Liver (tissue), 3 donors: Measurements from ENCODE around the gene HPRT1.

Experiments
- ATF3 ChIP-seq: IDR thresholded peaks from 2 replicates; pipeline ENCODE4 v1.6.1; 2016; ENCODE audit warnings: antibody characterized with exemption
- CTCF ChIP-seq: fragments of 150-350 bp; IDR thresholded peaks from 2 replicates; pipeline ENCODE4 v1.5.1; 2017; ENCODE audit warnings: improper control_type of control experiment, low read depth, low read length; ENCODE audit not compliant: missing input control
- FOXA1 ChIP-seq: IDR thresholded peaks from 2 replicates; pipeline ENCODE4 v1.6.1; 2016; ENCODE audit warnings: antibody characterized with exemption
- GABPA ChIP-seq, 2 donors: IDR thresholded peaks in 1 of 2; conservative IDR thresholded peaks in 1 of 2; 2 replicates each; pipeline ENCODE4 v1.6.1; 2016; ENCODE audit warnings: antibody characterized with exemption in 2 of 2, mild to moderate bottlenecking in 1 of 2, moderate library complexity in 1 of 2
- HNF4G ChIP-seq: IDR thresholded peaks from 2 replicates; pipeline ENCODE4 v1.6.1; 2016; ENCODE audit warnings: antibody characterized with exemption
- JUND ChIP-seq, 2 donors: IDR thresholded peaks; 2 replicates each; pipeline ENCODE4 v1.6.1; 2016; ENCODE audit warnings: antibody characterized with exemption in 2 of 2
- MAX ChIP-seq: IDR thresholded peaks from 2 replicates; pipeline ENCODE4 v1.6.1; 2016; ENCODE audit warnings: antibody characterized with exemption
- RAD21 ChIP-seq, 2 donors: IDR thresholded peaks; 2 replicates each; pipeline ENCODE4 v1.6.1; 2016; ENCODE audit warnings: antibody characterized with exemption in 2 of 2, mild to moderate bottlenecking in 2 of 2
- REST ChIP-seq: IDR thresholded peaks from 2 replicates; pipeline ENCODE4 v1.6.1; 2016; ENCODE audit warnings: antibody characterized with exemption, mild to moderate bottlenecking
- SP1 ChIP-seq: IDR thresholded peaks from 2 replicates; pipeline ENCODE4 v1.6.1; 2018; ENCODE audit warnings: antibody characterized with exemption, mild to moderate bottlenecking
- YY1 ChIP-seq: IDR thresholded peaks from 2 replicates; pipeline ENCODE4 v1.6.1; 2016; ENCODE audit warnings: antibody characterized with exemption, mild to moderate bottlenecking
- donor health status: healthy.
- donor health status: healthy.

GRCh38 chrX:134480061-134480460, 20.1 kb downstream of the HPRT1 start:
- TF ChIP-seq CTCF (no peak), REST (no peak), YY1 (no peak), FOXA1 (no peak), MAX (no peak), HNF4G (no peak), GABPA (IDR thresholded peaks at IDR 0.05 in 1 of 2, conservative IDR thresholded peaks at IDR 0.05 in 1 of 2) (no peak), RAD21 (IDR thresholded peaks at IDR 0.05) (no peak), JUND (IDR thresholded peaks at IDR 0.05) (no peak), SP1 (no peak), ATF3 (no peak)
